Activated naive CD8-positive, alpha-beta T cell treated with anti-CD3 and anti-CD28 coated beads, Interleukin-2, amount 50 U/mL, for 16 hours (primary cell): ENCODE data around the gene MAN1B1.

Source experiments
- DNase-seq: peaks from one replicate; pipeline ENCODE4 v3.0.0-alpha.2; 2020; ENCODE audit warnings: low read depth, low spot score

The MAN1B1 gene

GRCh38 chr9:137086531-137087408 is at the start of gene MAN1B1:
MAN1B1 (plus strand) TSS chr9:137086985; CDS start chr9:137087000, 15 bp downstream.
- peak; percentile 98 for DNase-seq

GRCh38 chr9:137037035-137037434 is 49.8 kb upstream of the MAN1B1 start:
- no peak for DNase-seq

- no peak for DNase-seq
Observed at GRCh38 chr9:137037483-137037882, 49.3 kb upstream of the MAN1B1 start.

- no peak for DNase-seq
Observed at GRCh38 chr9:137038916-137039315, 47.9 kb upstream of the MAN1B1 start.

- no peak for DNase-seq
Observed at GRCh38 chr9:137039611-137040366, 47.0 kb upstream of the MAN1B1 start.

GRCh38 chr9:137040568-137040967 is 46.2 kb upstream of the MAN1B1 start:
- no peak for DNase-seq

GRCh38 chr9:137041124-137041523 is 45.7 kb upstream of the MAN1B1 start:
- no peak for DNase-seq

- no peak for DNase-seq
Observed at GRCh38 chr9:137042751-137043727, 43.7 kb upstream of the MAN1B1 start.

- no peak for DNase-seq
Observed at GRCh38 chr9:137044037-137044436, 42.7 kb upstream of the MAN1B1 start.

GRCh38 chr9:137044502-137045177 is 42.1 kb upstream of the MAN1B1 start:
- DNase-seq, result no peak

GRCh38 chr9:137045294-137046087 is 41.3 kb upstream of the MAN1B1 start:
- no peak for DNase-seq

GRCh38 chr9:137046088-137046787 is 40.5 kb upstream of the MAN1B1 start, which contains the start of gene NPDC1:
NPDC1 (minus strand) TSS chr9:137046177; CDS start chr9:137045989, 188 bp downstream.
- peak; percentile 61 for DNase-seq

- no peak for DNase-seq
Observed at GRCh38 chr9:137048655-137049543, 37.9 kb upstream of the MAN1B1 start.

GRCh38 chr9:137049544-137050449 is 37.0 kb upstream of the MAN1B1 start:
- no peak for DNase-seq

GRCh38 chr9:137050570-137050969 is 36.2 kb upstream of the MAN1B1 start:
- DNase-seq, result no peak

GRCh38 chr9:137051145-137051724 is 35.5 kb upstream of the MAN1B1 start:
- no peak for DNase-seq

GRCh38 chr9:137052293-137052692 is 34.5 kb upstream of the MAN1B1 start:
- no peak for DNase-seq
